DOHH2 (cell line): Measurements from ENCODE around the gene ECT2L.

ENCODE experiments used
- CTCF ChIP-seq: fragments of 200-600 bp; sonication (generic); IDR thresholded peaks from one replicate; pipeline ENCODE4 v1.5.1; 2014; ENCODE audit warnings: antibody characterized with exemption, mild to moderate bottlenecking, low read depth, low read length; ENCODE audit not compliant: poor library complexity, severe bottlenecking
- EZH2phosphoT487 ChIP-seq: fragments of 200-600 bp; sonication (generic); IDR thresholded peaks from 2 replicates; pipeline ENCODE4 v1.6.1; 2017; ENCODE audit warnings: borderline replicate concordance, mild to moderate bottlenecking, antibody characterized with exemption, low read length, moderate library complexity, mixed read lengths

- TF ChIP-seq EZH2phosphoT487 (no peak), CTCF (no peak)
Measured at GRCh38 chr6:138864343-138864890, 68.5 kb downstream of the ECT2L start.
